Activated CD4-positive, alpha-beta T cell treated with anti-CD3 and anti-CD28 coated beads for 36 hours (primary cell): ENCODE data around the gene CLC. TPM values are rescaled to one million over a fixed set of nuclear protein-coding genes. Genes with fewer than 3 reads are reported as not detected.
"Not testable (repeated sequence)": the region's sequence is repeated elsewhere in the genome, so short reads cannot be mapped to it uniquely, and the experiment has no call there.

Source experiments
- ATAC-seq: fragments of 200-7000 bp; cut with Tn5 transposase; one replicate; pipeline ENCODE4 v1.10.0; 2021; ENCODE audit warnings: mild to moderate bottlenecking, moderate library complexity
- CTCF ChIA-PET: fragments of 350-600 bp; sonication (Branson Sonifier 250); formaldehyde crosslinking; loops from one replicate; lab custom pipeline; 2021; ENCODE audit warnings: antibody characterized with exemption; lab: Charles Lee
- POLR2A ChIA-PET: fragments of 350-600 bp; sonication (Branson Sonifier 250); formaldehyde crosslinking; loops from one replicate; lab custom pipeline; 2021; ENCODE audit warnings: antibody characterized with exemption, inconsistent platforms; lab: Charles Lee
- DNase-seq: peaks from one replicate; pipeline ENCODE4 v3.0.0-alpha.2; 2020
- H3K27ac Mint-ChIP-seq: one replicate; pipeline ENCODE4 v1.8.0; 2021; ENCODE audit warnings: mixed read lengths
- H3K27me3 Mint-ChIP-seq: one replicate; pipeline ENCODE4 v1.8.0; 2021; ENCODE audit warnings: mixed read lengths
- H3K36me3 Mint-ChIP-seq: one replicate; pipeline ENCODE4 v1.8.0; 2021; ENCODE audit warnings: low read depth, mixed read lengths
- H3K4me1 Mint-ChIP-seq: one replicate; pipeline ENCODE4 v1.8.0; 2021; ENCODE audit warnings: mixed read lengths
- H3K4me3 Mint-ChIP-seq: one replicate; pipeline ENCODE4 v1.8.0; 2021; ENCODE audit warnings: mild to moderate bottlenecking, moderate library complexity, mixed read lengths
- H3K9me3 Mint-ChIP-seq: one replicate; pipeline ENCODE4 v1.8.0; 2021; ENCODE audit warnings: low read depth, mixed read lengths
- intact Hi-C, 2 experiments: fragments of 100-400 bp; cut with DNase I in 1 of 2; cut with micrococcal nuclease in 1 of 2; formaldehyde crosslinking; loops; one replicate each; pipeline versions ENCODE4 v1.14.2 to v1.15.1; 2022 to 2024; cut with DNase I, micrococcal nuclease
- total RNA-seq, 2 experiments: library from RNA; stranded (reverse); gene quantifications; one replicate each; pipeline ENCODE4 v1.2.3, GENCODE V29; 2021

The CLC gene
- under 1 TPM in 1 of 2 experiments, not detected in 1; 0.40 TPM for total RNA-seq

DNA sequence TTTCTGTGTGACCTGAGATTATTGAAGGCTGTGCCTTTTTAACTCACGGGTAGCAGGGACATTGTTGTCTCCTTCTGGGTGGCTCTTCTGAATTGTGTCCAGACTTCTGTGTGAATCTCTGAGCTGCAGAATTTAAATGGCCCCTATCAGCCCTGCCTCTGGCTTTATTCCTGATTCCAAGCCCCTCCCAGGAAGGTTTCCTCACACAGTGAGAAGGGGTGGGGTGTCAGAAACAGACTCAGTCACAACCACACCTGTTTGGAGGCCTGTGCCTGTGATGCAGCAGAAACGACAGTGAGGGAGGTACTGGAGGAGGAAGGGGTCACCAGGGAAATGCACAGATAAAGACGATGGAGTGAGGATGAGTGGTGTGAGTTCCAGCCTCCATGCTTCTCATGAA lies at the start of gene CLC:
Gene CLC (minus strand): TSS at position 139 of the 400 bp plus-strand sequence. CDS start 77 bp downstream, at position 62.
- intact Hi-C loops, result loop anchor here in 1 of 2 experiments (2.0 kb wide), 1 partner anchor 59 kb away; no protein-coding TSS in a partner anchor
- Mint-ChIP-seq H3K4me1 (peaks cover 24% of the 10 kb centered on the region), H3K36me3 (no peaks in the 10 kb centered on the region), H3K27me3 (peaks cover 7% of the 10 kb centered on the region), H3K4me3 (no peak within 1 kb of the TSS), H3K27ac (no peak within 1 kb of the TSS), H3K9me3 (no peaks in the 10 kb centered on the region)
- ChIA-PET CTCF (interaction anchor here (0.6 kb wide), 1 partner anchor 1208 kb away, joined by 3 read pairs; no protein-coding TSS in a partner anchor), POLR2A (no interaction called here)
- ATAC-seq (no peak), DNase-seq (no peak)

DNA sequence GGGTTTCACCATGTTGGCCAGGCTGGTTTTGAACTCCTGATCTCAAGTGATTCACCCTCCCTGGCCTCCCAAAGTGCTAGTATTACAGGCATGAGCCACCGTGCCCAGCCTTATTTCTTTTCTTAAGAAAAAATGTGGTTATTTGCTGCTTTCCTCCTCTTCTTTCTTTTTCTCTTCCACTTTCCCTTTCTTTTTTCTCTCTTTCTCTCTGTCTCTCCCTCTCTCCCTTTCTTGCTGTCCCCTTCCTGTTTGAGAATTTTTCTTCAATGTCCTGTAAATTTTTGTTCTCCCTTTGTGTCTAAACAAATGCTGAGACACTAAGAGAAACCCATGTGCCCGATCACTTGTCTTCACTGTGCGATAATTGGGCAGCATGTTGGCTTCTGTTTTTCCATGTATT lies 43.1 kb upstream of the CLC start:
- ATAC-seq, result no peak
- Mint-ChIP-seq H3K4me1 (no peaks in the 10 kb centered on the region), H3K27me3 (peaks cover 31% of the 10 kb centered on the region), H3K9me3 (no peaks in the 10 kb centered on the region), H3K27ac (no peak overlapping the region), H3K36me3 (no peaks in the 10 kb centered on the region), H3K4me3 (no peak overlapping the region)
- intact Hi-C loops, result no loop called here
- DNase-seq, result no peak
- CTCF ChIA-PET, result interaction anchor here (1.0 to 1.6 kb wide), 2 partner anchors 12 kb away, joined by 3 to 12 read pairs; no protein-coding TSS in a partner anchor
- POLR2A ChIA-PET, result no interaction called here

DNA sequence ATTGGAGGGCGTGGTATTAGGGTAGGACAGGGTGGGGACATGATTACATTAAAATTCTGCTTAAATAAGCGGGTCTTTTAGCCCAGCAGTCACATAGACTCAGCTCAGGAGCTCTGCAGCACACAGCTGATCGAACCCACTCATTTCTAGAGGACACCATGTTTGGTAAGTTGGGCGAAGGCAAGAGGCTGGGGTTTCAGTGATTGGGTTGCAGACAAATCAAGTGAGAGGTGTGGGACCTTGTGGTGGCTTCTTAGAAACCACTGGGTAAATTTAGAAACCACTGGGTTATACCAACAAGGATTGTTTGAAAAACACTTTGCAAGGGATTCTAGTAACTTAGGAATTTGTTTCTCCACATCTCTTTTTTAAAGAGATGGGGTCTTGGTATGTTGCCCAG lies 40.9 kb upstream of the CLC start, which contains the start of gene LEUTX:
Gene LEUTX (plus strand): TSS at position 92 of the 400 bp plus-strand sequence. CDS start 67 bp downstream, at position 159.
- no peaks in the 10 kb centered on the region for H3K36me3 Mint-ChIP-seq
- CTCF ChIA-PET, result interaction anchor here (0.5 to 0.6 kb wide), 2 partner anchors 65 to 88 kb away, joined by 3 read pairs; no protein-coding TSS in a partner anchor
- H3K27me3 Mint-ChIP-seq, result peaks cover 22% of the 10 kb centered on the region
- intact Hi-C loops, result no loop called here
- no peak within 1 kb of the TSS for H3K27ac Mint-ChIP-seq
- peak; percentile 78 for ATAC-seq
- H3K4me3 Mint-ChIP-seq, result no peak within 1 kb of the TSS
- no peaks in the 10 kb centered on the region for H3K9me3 Mint-ChIP-seq
- POLR2A ChIA-PET, result no interaction called here
- H3K4me1 Mint-ChIP-seq, result no peaks in the 10 kb centered on the region
- peak; percentile 44 for DNase-seq

DNA sequence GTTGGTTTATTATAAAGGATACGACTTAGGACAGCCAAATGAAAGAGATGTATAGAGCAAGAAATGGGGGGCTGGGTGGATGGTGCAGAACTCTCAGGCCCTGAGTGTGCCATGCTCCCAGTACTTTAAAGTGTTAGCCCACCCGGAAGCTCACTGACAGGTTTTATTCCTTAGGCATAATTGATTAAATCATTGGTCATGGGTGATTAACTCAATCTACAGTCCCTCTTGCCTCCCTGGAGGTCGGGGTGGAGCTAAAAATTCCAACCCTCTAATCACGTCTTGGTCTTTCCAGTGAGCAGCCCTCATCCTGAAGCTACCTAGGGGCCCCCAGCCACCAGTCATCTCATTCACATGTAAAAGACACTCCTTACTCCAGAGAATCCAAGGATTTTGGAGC lies 31.0 kb upstream of the CLC start:
- POLR2A ChIA-PET, result no interaction called here
- intact Hi-C loops, result loop anchor here (5.0 to 10.0 kb wide), 3 partner anchors 96 to 324 kb away; partner anchors contain the start of gene SUPT5H (in 1 of the 2)
- no peak for DNase-seq
- Mint-ChIP-seq H3K4me1 (no peaks in the 10 kb centered on the region), H3K27me3 (peaks cover 17% of the 10 kb centered on the region), H3K27ac (no peak overlapping the region), H3K4me3 (no peak overlapping the region), H3K9me3 (peaks cover 4% of the 10 kb centered on the region), H3K36me3 (no peaks in the 10 kb centered on the region)
- CTCF ChIA-PET, result interaction anchor here (0.8 to 1.6 kb wide), 7 partner anchors 13 to 217 kb away, joined by 3 to 7 read pairs (median 3); no protein-coding TSS in a partner anchor
- no peak for ATAC-seq

DNA sequence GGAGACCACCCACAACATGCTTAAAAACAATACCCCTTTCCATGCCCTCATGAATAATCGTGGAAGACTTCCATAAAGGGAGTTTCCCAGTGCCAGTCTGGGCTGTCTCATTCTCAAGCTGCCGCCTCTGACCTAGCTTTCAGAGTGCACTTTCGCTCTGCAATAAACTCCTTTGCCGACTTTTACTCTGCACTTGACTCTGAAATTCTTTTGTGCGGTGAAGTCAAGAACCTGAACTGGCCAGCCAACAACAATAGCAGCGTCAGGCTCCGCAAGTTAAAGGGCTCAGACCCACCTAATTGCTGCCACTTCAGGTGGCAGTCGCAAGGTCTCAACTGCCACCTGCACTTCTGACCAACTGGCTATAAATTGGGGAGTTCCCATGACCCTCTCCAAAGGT lies 30.5 kb upstream of the CLC start:
- peaks cover 4% of the 10 kb centered on the region for H3K9me3 Mint-ChIP-seq
- H3K27me3 Mint-ChIP-seq, result peaks cover 17% of the 10 kb centered on the region
- no peaks in the 10 kb centered on the region for H3K36me3 Mint-ChIP-seq
- no peaks in the 10 kb centered on the region for H3K4me1 Mint-ChIP-seq
- H3K27ac Mint-ChIP-seq, result no peak overlapping the region
- intact Hi-C loops, result loop anchor here (5.0 to 10.0 kb wide), 3 partner anchors 96 to 324 kb away; partner anchors contain the start of gene SUPT5H (in 1 of the 2)
- H3K4me3 Mint-ChIP-seq, result no peak overlapping the region
- DNase-seq (no peak), ATAC-seq (no peak)
- ChIA-PET POLR2A (no interaction called here), CTCF (interaction anchor here (1.4 to 2.2 kb wide), 7 partner anchors 19 to 216 kb away, joined by 3 to 7 read pairs (median 4); no protein-coding TSS in a partner anchor)

DNA sequence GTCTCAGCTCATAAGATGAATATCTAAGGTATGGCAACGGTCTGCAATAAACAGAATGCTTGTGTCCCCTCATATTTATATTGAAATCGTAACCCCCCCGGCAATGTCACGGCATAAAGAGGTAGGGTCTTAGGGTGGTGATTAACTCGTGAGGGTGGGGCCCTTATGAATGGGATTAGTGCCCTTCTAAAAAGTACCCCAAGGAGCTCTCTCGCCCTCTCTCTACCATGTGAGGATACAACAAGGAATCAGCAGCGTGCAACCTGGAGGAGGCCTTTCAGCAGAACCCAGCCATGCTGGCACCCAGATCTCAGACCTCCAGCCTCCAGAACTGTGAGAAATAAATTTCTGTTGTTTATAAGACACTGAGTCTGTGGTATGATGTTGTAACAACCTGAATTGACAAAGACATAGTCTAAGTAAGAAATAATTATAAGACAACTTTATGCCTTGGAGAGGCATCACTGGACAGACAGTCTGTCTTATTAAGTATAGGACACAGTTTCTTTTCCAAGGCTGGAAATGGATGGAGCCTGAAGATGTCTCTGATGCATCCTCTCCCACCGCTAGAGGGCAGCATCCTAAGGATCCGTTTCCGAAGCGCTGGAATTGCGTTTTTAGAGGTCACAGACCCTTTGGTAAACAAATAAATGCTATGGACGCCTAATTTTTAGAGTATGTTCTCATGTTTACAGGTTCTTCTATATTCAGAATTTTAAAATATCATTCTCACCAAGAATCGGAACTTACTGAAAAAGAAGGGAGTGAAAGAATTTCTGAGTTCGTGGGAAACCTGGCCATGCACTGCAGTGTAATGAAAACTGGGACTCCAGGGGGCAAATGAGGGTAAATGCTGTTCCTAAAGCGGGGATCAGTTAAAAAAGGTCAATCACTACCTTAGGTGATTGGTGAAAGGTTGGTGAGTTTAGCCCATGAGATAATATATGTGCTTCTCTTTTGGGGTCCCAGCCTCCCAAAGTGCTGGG lies 27.6 kb upstream of the CLC start:
- ATAC-seq (no peak), DNase-seq (peak; percentile 63)
- H3K4me3 Mint-ChIP-seq, result no peak overlapping the region
- ChIA-PET CTCF (interaction anchor here (0.6 to 1.6 kb wide), 9 partner anchors 10 to 671 kb away, joined by 3 to 10 read pairs (median 3); no protein-coding TSS in a partner anchor), POLR2A (interaction anchor here (0.5 kb wide), 1 partner anchor 474 kb away, joined by 3 read pairs; no protein-coding TSS in a partner anchor)
- no peak overlapping the region for H3K27ac Mint-ChIP-seq
- H3K36me3 Mint-ChIP-seq, result no peaks in the 10 kb centered on the region
- H3K27me3 Mint-ChIP-seq, result peaks cover 21% of the 10 kb centered on the region
- H3K4me1 Mint-ChIP-seq, result no peaks in the 10 kb centered on the region
- intact Hi-C loops, result loop anchor here (1.0 to 10.0 kb wide), 6 partner anchors 79 to 321 kb away; partner anchors contain the start of gene SUPT5H (in 1 of the 2)
- peaks cover 4% of the 10 kb centered on the region for H3K9me3 Mint-ChIP-seq

DNA sequence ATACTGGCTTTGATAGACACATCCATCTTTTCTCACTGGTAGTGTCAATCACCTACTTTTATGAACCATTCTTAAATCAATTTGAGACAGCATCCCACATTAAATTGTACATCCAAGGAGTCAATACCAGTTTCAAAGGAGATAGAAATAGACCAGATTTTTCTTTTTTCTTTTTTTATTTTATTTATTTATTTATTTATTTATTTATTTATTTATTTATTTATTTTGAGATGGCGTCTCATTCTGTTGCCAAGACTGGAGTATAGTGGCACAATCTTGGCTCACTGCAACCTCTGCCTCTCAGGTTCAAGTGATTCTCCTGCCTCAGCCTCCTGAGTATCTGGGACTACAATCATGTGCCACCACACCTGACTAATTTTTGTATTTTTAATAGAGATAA lies 24.0 kb upstream of the CLC start:
- H3K9me3 Mint-ChIP-seq, CTCF ChIA-PET, POLR2A ChIA-PET, H3K36me3 Mint-ChIP-seq, ATAC-seq, H3K27ac Mint-ChIP-seq, H3K4me3 Mint-ChIP-seq, H3K4me1 Mint-ChIP-seq, DNase-seq: not testable (repeated sequence)
- peaks cover 34% of the 10 kb centered on the region for H3K27me3 Mint-ChIP-seq
- intact Hi-C loops, result loop anchor here (10.0 kb wide), 2 partner anchors 207 to 317 kb away; partner anchors contain the start of gene SUPT5H (in 1 of the 2)

DNA sequence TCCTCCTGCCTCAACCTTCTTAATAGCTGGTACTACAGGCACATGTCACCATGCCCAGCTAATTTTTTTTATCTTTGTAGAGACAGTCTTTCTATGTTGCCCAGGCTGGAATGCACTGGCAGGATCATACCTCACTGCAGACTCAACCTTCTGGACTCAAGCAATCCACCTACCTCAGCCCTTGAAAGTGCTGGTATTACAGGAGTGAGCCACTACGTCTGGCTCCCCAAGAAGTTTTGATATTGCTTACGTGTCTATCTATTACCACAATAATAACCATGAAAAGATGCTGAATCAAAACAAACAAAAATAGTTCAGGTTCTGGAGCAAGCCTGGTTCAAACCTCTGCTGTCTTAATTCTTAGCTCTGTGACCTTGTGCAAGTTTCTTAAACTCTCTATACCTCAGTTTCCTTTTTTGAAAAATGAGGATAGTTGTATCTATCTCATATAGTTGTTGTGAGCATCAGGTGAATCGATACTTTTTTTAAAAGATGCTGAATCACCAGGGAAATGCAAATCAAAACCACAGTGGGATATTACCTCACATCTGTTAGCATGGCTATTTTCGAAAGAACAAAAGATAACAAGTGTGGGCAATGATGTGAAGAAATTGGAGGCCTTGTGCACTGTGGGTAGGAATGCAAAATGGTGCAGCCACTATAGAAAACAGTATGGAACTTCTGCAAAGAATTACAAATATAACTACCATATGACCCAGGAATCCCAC lies 21.8 kb upstream of the CLC start:
- intact Hi-C loops, result loop anchor here (10.0 kb wide), 2 partner anchors 205 to 315 kb away; partner anchors contain the start of gene SUPT5H (in 1 of the 2)
- H3K27ac Mint-ChIP-seq, result no peak overlapping the region
- H3K4me1 Mint-ChIP-seq, result peaks cover 4% of the 10 kb centered on the region
- H3K4me3 Mint-ChIP-seq, result no peak overlapping the region
- POLR2A ChIA-PET, result no interaction called here
- no peaks in the 10 kb centered on the region for H3K9me3 Mint-ChIP-seq
- H3K36me3 Mint-ChIP-seq, result no peaks in the 10 kb centered on the region
- H3K27me3 Mint-ChIP-seq, result peaks cover 36% of the 10 kb centered on the region
- no peak for DNase-seq
- CTCF ChIA-PET, result interaction anchor here (1.5 kb wide), 1 partner anchor 12 kb away, joined by 4 read pairs; no protein-coding TSS in a partner anchor
- ATAC-seq, result no peak

DNA sequence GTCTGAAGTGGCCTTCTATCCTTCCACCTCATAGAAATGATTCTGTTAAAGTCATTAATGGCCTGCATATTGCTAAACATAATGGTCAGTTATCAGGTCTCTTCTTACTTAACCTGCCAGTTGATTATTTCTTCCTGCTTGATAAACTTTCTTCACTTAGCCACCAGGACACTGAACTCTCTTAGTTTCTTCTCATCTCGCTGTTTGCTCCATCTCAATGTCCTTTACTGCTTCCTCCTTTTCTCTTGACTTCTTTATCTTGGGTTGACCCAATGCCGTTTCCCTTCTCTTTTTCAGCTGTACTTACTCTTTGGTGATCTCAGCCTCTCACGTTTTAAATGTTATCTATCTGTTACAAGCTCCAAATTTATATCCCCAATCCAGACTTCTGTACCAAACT lies 17.1 kb upstream of the CLC start:
- Mint-ChIP-seq H3K4me1 (peaks cover 4% of the 10 kb centered on the region), H3K36me3 (no peaks in the 10 kb centered on the region), H3K27me3 (peaks cover 29% of the 10 kb centered on the region), H3K27ac (no peak overlapping the region), H3K4me3 (no peak overlapping the region), H3K9me3 (no peaks in the 10 kb centered on the region)
- CTCF ChIA-PET, result no interaction called here
- intact Hi-C loops, result no loop called here
- POLR2A ChIA-PET, result no interaction called here
- ATAC-seq, result no peak
- no peak for DNase-seq

DNA sequence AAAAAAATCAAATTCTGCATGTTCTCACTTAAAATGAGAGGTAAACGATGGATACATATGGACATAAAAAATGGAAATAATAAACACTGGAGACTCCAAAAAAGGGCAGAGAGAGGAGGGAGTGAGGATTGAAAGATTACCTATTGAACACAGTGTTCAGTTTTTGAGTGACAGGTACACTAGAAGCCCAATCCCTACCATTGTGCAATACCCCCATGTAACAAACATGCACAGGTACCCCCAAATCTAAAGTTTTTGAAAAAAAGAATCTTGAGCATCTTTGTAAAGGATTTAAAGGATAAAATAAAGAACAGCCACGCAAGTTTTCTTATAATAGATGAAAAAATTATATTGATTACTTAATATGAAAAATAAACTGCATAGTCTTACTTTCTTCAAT lies 16.7 kb upstream of the CLC start:
- DNase-seq, result no peak
- POLR2A ChIA-PET, result no interaction called here
- intact Hi-C loops, result no loop called here
- no peak overlapping the region for H3K4me3 Mint-ChIP-seq
- no peak overlapping the region for H3K27ac Mint-ChIP-seq
- CTCF ChIA-PET, result no interaction called here
- H3K27me3 Mint-ChIP-seq, result peaks cover 27% of the 10 kb centered on the region
- ATAC-seq, result no peak
- H3K9me3 Mint-ChIP-seq, result no peaks in the 10 kb centered on the region
- no peaks in the 10 kb centered on the region for H3K4me1 Mint-ChIP-seq
- no peaks in the 10 kb centered on the region for H3K36me3 Mint-ChIP-seq
